Measurements from ENCODE around the gene FAU. TPM values are rescaled to one million over a fixed set of nuclear protein-coding genes. Genes with fewer than 3 reads are reported as not detected.
A peak's percentile ranks its signal among the peaks of the same experiment; 100 is the strongest.

FAU gene
- total RNA-seq, 2 donors from 2014 or later: 365 to 553 TPM

DNA sequence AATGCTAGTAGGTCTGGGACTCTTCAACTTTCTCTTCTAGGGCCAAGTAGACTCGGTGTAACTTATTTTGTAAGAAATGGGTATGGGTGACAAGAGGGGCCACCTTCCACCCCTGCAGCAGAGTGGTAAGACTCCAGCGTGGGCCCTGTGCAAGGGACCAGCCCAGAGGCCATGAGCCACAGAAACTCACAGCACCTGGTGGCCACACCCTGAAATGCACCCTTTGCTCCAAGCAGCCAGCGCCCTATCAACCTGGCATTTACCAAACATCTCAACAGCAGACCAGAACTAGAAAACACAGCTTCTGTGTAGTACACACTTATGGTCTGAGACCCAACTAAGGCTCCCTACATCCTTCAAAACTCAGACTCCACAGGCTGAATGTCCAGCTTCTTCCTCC, 43.8 kb downstream of the FAU start:
- Histone ChIP-seq H3K4me3 (no peak overlapping the region), H3K27ac (no peak overlapping the region), H3K36me3 (no peaks in the 10 kb centered on the region), H3K9me3 (no peaks in the 10 kb centered on the region), H3K27me3 (replicated peaks; ENCODE audit: insufficient read depth) (no peaks in the 10 kb centered on the region), H3K4me1 (ENCODE audit: control insufficient read depth in 1 of 2, low read depth in 2 of 2) (peaks cover 0 to under 1% of the 10 kb centered on the region in 2 donors)
- no peak for DNase-seq (ENCODE audit: low spot score)
- ATAC-seq (ENCODE audit: insufficient number of reproducible peaks, low FRiP score, low read depth): no peak
- peak; percentile 54 for TF ChIP-seq CTCF (IDR thresholded peaks at IDR 0.05)

- no peak for ATAC-seq (ENCODE audit: insufficient number of reproducible peaks, low FRiP score, low read depth)
- no peak for TF ChIP-seq CTCF (IDR thresholded peaks at IDR 0.05)
- no peaks in the 10 kb centered on the region for H3K27me3 ChIP-seq (replicated peaks; ENCODE audit: insufficient read depth)
- no peaks in the 10 kb centered on the region for H3K4me1 ChIP-seq (ENCODE audit: control insufficient read depth in 1 of 2, low read depth in 2 of 2)
- no peaks in the 10 kb centered on the region for H3K36me3 ChIP-seq
- no peak overlapping the region for H3K27ac ChIP-seq
- no peak overlapping the region for H3K4me3 ChIP-seq
- DNase-seq (ENCODE audit: low spot score): no peak
- no peaks in the 10 kb centered on the region for H3K9me3 ChIP-seq
These were observed 44.5 kb downstream of the FAU start for GRCh38 chr11:65077451-65077850.

DNA sequence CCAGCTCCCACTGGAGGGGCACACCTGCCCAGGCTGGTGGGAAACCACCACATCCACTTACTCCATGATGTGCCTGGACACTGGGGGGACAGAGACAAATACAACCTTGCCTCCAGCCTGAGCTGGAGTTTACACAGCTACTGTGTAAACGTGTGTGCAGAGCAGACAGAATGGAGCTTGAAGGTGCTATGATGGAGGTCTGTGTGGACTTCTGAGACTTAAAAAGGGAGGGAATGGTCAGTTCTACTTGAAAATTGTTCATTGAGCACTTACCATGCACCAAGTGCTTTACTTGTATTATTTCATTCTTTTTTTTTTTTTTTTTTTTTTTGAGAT, 49.3 kb downstream of the FAU start:
- no peaks in the 10 kb centered on the region for H3K36me3 ChIP-seq
- ATAC-seq (ENCODE audit: insufficient number of reproducible peaks, low FRiP score, low read depth): no peak
- no peak for TF ChIP-seq CTCF (IDR thresholded peaks at IDR 0.05)
- H3K27me3 ChIP-seq (replicated peaks; ENCODE audit: insufficient read depth): no peaks in the 10 kb centered on the region
- DNase-seq (ENCODE audit: low spot score): no peak
- no peaks in the 10 kb centered on the region for H3K9me3 ChIP-seq
- H3K4me3 ChIP-seq: no peak overlapping the region
- H3K27ac ChIP-seq: no peak overlapping the region
- H3K4me1 ChIP-seq (ENCODE audit: control insufficient read depth in 1 of 2, low read depth in 2 of 2): no peaks in the 10 kb centered on the region

DNA sequence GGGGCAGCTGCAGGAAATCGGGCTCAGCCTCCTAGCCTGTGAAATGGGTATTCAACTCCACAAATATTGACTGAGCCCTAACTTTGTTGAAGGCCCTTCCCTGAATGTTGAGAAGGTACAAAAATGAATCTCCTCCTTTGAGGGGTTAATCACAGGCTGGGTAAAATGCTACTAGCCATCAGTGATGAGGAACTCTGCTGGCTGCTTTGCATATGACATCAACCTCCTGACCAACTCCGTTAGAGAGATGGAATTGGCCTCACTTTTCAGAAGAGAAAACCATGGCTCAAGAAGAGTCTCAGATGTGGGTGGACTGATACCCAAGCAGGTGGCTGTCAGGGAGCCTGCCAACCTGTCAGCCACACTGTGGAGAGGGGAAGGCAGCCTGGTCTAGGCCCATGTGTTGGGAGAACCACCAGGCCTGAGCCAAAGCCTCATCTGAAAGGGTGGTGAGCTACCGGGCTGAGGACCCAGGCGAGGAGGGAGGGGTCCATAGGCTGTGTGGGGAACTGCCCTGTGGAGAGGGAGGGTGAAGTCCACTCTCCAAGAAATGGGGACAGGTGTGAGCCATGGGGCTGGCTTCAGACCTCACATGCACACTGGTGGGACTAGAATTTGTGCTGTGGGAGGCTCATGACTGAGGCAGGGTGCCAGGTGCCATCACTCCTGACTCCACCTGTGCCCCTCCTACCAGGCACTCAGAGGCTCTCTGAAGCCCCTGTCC, 49.9 kb downstream of the FAU start:
- Histone ChIP-seq H3K4me1 (ENCODE audit: control insufficient read depth in 1 of 2, low read depth in 2 of 2) (no peaks in the 10 kb centered on the region), H3K27ac (no peak overlapping the region), H3K9me3 (no peaks in the 10 kb centered on the region), H3K4me3 (no peak overlapping the region), H3K27me3 (replicated peaks; ENCODE audit: insufficient read depth) (no peaks in the 10 kb centered on the region), H3K36me3 (no peaks in the 10 kb centered on the region)
- TF ChIP-seq CTCF (IDR thresholded peaks at IDR 0.05): no peak
- no peak for ATAC-seq (ENCODE audit: insufficient number of reproducible peaks, low FRiP score, low read depth)
- no peak for DNase-seq (ENCODE audit: low spot score)

Other genes with a start within 250 kb of the FAU start
- gene EHD1, start 243.5 kb downstream of the FAU start, total RNA-seq: 100 to 1,000 TPM in 1 of 2 donors, 10 to 100 TPM in 1; 67.4 to 140 TPM
- 10 to 100 TPM; 18.5 to 35.2 TPM for gene ATG2A, start 204.9 kb downstream of the FAU start, total RNA-seq
- gene PPP2R5B, start 197.4 kb downstream of the FAU start, total RNA-seq: 10 to 100 TPM; 21.0 to 38.2 TPM
- not detected for gene GPHA2, start 186.2 kb downstream of the FAU start, total RNA-seq
- not detected for gene MAJIN, start 150.0 kb downstream of the FAU start, total RNA-seq
- 1 to 10 TPM in 1 of 2 donors, under 1 TPM in 1; 0.92 to 2.6 TPM for gene BATF2, start 125.2 kb downstream of the FAU start, total RNA-seq
- gene ARL2, start 108.0 kb downstream of the FAU start, total RNA-seq: 100 to 1,000 TPM in 1 of 2 donors, 10 to 100 TPM in 1; 85.5 to 197 TPM
- 10 to 100 TPM; 20.7 to 22.7 TPM for gene SNX15, start 94.7 kb downstream of the FAU start, total RNA-seq
- 10 to 100 TPM in 1 of 2 donors, 1 to 10 TPM in 1; 4.7 to 18.0 TPM for gene SAC3D1, start 80.9 kb downstream of the FAU start, total RNA-seq
- gene NAALADL1, start 63.6 kb downstream of the FAU start, total RNA-seq: 10 to 100 TPM; 25.8 to 47.1 TPM
- 1 to 10 TPM in 1 of 2 donors, under 1 TPM in 1; 0.54 to 5.3 TPM for gene CDCA5, start 38.1 kb downstream of the FAU start, total RNA-seq
- gene ZFPL1, start 37.9 kb downstream of the FAU start, total RNA-seq: 10 to 100 TPM; 36.0 to 51.2 TPM
- 100 to 1,000 TPM; 333 to 498 TPM for gene VPS51, start 25.9 kb downstream of the FAU start, total RNA-seq
- gene TM7SF2, start 10.3 kb downstream of the FAU start, total RNA-seq: 10 to 100 TPM in 1 of 2 donors, 1 to 10 TPM in 1; 2.5 to 49.0 TPM
- 10 to 100 TPM; 10.0 to 13.8 TPM for gene ZNHIT2, start 4.4 kb downstream of the FAU start, total RNA-seq
- gene MRPL49, start 187 bp upstream of the FAU start, total RNA-seq: 10 to 100 TPM; 44.6 to 61.1 TPM
- 10 to 100 TPM; 73.1 to 78.0 TPM for gene SYVN1, start 12.4 kb upstream of the FAU start, total RNA-seq
- not detected for gene SPDYC, start 48.1 kb upstream of the FAU start, total RNA-seq
- 100 to 1,000 TPM; 168 to 203 TPM for gene CAPN1, start 59.8 kb upstream of the FAU start, total RNA-seq
- 10 to 100 TPM in 1 of 2 donors, 1 to 10 TPM in 1; 5.6 to 13.5 TPM for gene POLA2, start 139.8 kb upstream of the FAU start, total RNA-seq
- 10 to 100 TPM in 1 of 2 donors, 1 to 10 TPM in 1; 8.5 to 18.7 TPM for gene CDC42EP2, start 192.7 kb upstream of the FAU start, total RNA-seq
- 10 to 100 TPM; 33.3 to 49.4 TPM for gene DPF2, start 211.7 kb upstream of the FAU start, total RNA-seq
- not detected for gene TIGD3, start 232.6 kb upstream of the FAU start, total RNA-seq